IMR-90 (cell line): Measurements from ENCODE around the gene PKD1L1. TPM values are rescaled to one million over a fixed set of nuclear protein-coding genes. Genes with fewer than 3 reads are reported as not detected.

Experiments used
- ATAC-seq: fragments of 200-7000 bp; cut with Tn5 transposase; 2 replicates; pipeline ENCODE4 v1.9.1; 2020; ENCODE audit warnings: low read depth, mild to moderate bottlenecking, moderate library complexity
- BruUV-seq: library from RNA; stranded (reverse); fragments of 400-500 nt; replicated peaks from 2 replicates; lab custom pipeline; 2021; lab: Mats Ljungman, UMichigan
- CTCF ChIA-PET: fragments of 300-600 bp; formaldehyde crosslinking; extraction: SDS; loops from one replicate; lab custom pipeline; 2021; ENCODE audit warnings: antibody characterized with exemption; lab: Yijun Ruan, JAX
- POLR2A ChIA-PET: fragments of 300-600 bp; sonication (Branson Sonifier 250); formaldehyde crosslinking; loops from one replicate; lab custom pipeline; 2022; ENCODE audit warnings: antibody characterized with exemption; ENCODE audit not compliant: unreplicated experiment; lab: Charles Lee
- DNase-seq: peaks from one replicate; pipeline ENCODE4 v3.0.0; 2013
- H2AFZ ChIP-seq: replicated peaks from 2 replicates; pipeline ENCODE3; 2013; ENCODE audit warnings: low read length, mild to moderate bottlenecking; ENCODE audit not compliant: poor library complexity
- H2AK5ac ChIP-seq: 2 replicates; pipeline ENCODE4 v1.6.1; 2013; ENCODE audit warnings: low read depth, low read length, inconsistent platforms
- H2AK9ac ChIP-seq: replicated peaks from 2 replicates; pipeline ENCODE3; 2013; ENCODE audit warnings: mild to moderate bottlenecking, low read depth, low read length, moderate library complexity; ENCODE audit not compliant: poor library complexity
- H2BK120ac ChIP-seq: 2 replicates; pipeline ENCODE4 v1.6.1; 2013; ENCODE audit warnings: low read depth, low read length, inconsistent platforms
- H2BK15ac ChIP-seq: 3 replicates; pipeline ENCODE4 v1.6.1; 2013; ENCODE audit warnings: low read depth, low read length, inconsistent platforms
- H2BK20ac ChIP-seq: 2 replicates; pipeline ENCODE4 v1.6.1; 2013; ENCODE audit warnings: low read depth, mild to moderate bottlenecking, inconsistent platforms, low read length, moderate library complexity
- H2BK5ac ChIP-seq: 2 replicates; pipeline ENCODE4 v1.6.1; 2013; ENCODE audit warnings: mild to moderate bottlenecking, low read depth, low read length, inconsistent platforms; ENCODE audit not compliant: poor library complexity, severe bottlenecking
- H3K14ac ChIP-seq: replicated peaks from 2 replicates; pipeline ENCODE4 v1.6.1; 2013; ENCODE audit warnings: low read depth, low read length, inconsistent platforms
- H3K18ac ChIP-seq: 2 replicates; pipeline ENCODE4 v1.6.1; 2013; ENCODE audit warnings: low read depth, low read length, control low read depth
- H3K23ac ChIP-seq: 2 replicates; pipeline ENCODE4 v1.6.1; 2013; ENCODE audit warnings: low read depth, low read length, inconsistent platforms
- H3K27ac ChIP-seq: 2 replicates; pipeline ENCODE4 v1.5.1; 2013; ENCODE audit warnings: mild to moderate bottlenecking, control low read depth, low read length; ENCODE audit not compliant: insufficient read depth
- H3K27me3 ChIP-seq: 2 replicates; pipeline ENCODE4 v1.6.1; 2013; ENCODE audit warnings: low read length; ENCODE audit not compliant: control insufficient read depth, insufficient read depth
- H3K36me3 ChIP-seq: 2 replicates; pipeline ENCODE4 v1.6.1; 2013; ENCODE audit warnings: low read length, mixed read lengths; ENCODE audit not compliant: control insufficient read depth, insufficient read depth
- H3K4ac ChIP-seq: 2 replicates; pipeline ENCODE4 v1.6.1; 2013; ENCODE audit warnings: low read depth, low read length, inconsistent platforms
- H3K4me1 ChIP-seq: 2 replicates; pipeline ENCODE4 v1.6.1; 2013; ENCODE audit warnings: low read length, mixed read lengths; ENCODE audit not compliant: control insufficient read depth, insufficient read depth
- H3K4me2 ChIP-seq: 2 replicates; pipeline ENCODE4 v1.6.1; 2013; ENCODE audit warnings: low read depth, mild to moderate bottlenecking, control low read depth, low read length, moderate library complexity
- H3K4me3 ChIP-seq: 2 replicates; pipeline ENCODE4 v1.5.1; 2013; ENCODE audit warnings: low read depth, mild to moderate bottlenecking, control low read depth, low read length, moderate library complexity; ENCODE audit not compliant: insufficient read depth
- H3K56ac ChIP-seq: 2 replicates; pipeline ENCODE4 v1.6.1; 2013; ENCODE audit warnings: low read length, inconsistent platforms; ENCODE audit not compliant: insufficient read depth; ENCODE audit errors: extremely low read depth
- H3K79me1 ChIP-seq, 2 experiments: 2 replicates each; pipeline ENCODE4 v1.6.1; 2013; ENCODE audit warnings: low read length in 2 of 2, inconsistent platforms in 1 of 2, low read depth in 1 of 2
- H3K9ac ChIP-seq: 2 replicates; pipeline ENCODE4 v1.6.1; 2013; ENCODE audit warnings: low read depth, low read length, control low read depth
- H3K9me1 ChIP-seq: 2 replicates; pipeline ENCODE4 v1.6.1; 2013; ENCODE audit warnings: low read length, inconsistent platforms; ENCODE audit not compliant: insufficient read depth
- H3K9me3 ChIP-seq: 2 replicates; pipeline ENCODE4 v1.6.1; 2013; ENCODE audit warnings: low read length; ENCODE audit not compliant: control insufficient read depth, insufficient read depth
- H4K20me1 ChIP-seq: 2 replicates; pipeline ENCODE4 v1.6.1; 2013; ENCODE audit warnings: low read length, inconsistent platforms; ENCODE audit not compliant: insufficient read depth
- H4K5ac ChIP-seq: 2 replicates; pipeline ENCODE4 v1.6.1; 2013; ENCODE audit warnings: mild to moderate bottlenecking, low read depth, low read length, control low read depth
- H4K8ac ChIP-seq, 2 experiments: 2 replicates each; pipeline ENCODE4 v1.6.1; 2013; ENCODE audit warnings: low read depth in 2 of 2, low read length in 2 of 2, control low read depth in 1 of 2, inconsistent platforms in 1 of 2
- H4K91ac ChIP-seq: 2 replicates; pipeline ENCODE4 v1.6.1; 2013; ENCODE audit warnings: low read depth, low read length, inconsistent platforms; ENCODE audit not compliant: insufficient read depth
- BHLHE40 ChIP-seq: fragments of 150-350 bp; IDR thresholded peaks from 2 replicates; pipeline ENCODE4 v1.6.1; 2016; ENCODE audit warnings: mild to moderate bottlenecking, low read depth, low read length
- CEBPB ChIP-seq: IDR thresholded peaks from 2 replicates; pipeline ENCODE4 v1.6.1; 2012; ENCODE audit warnings: low read depth, low read length, improper control_type of control experiment
- CHD1 ChIP-seq: IDR thresholded peaks from 2 replicates; pipeline ENCODE4 v1.6.1; 2012; ENCODE audit warnings: low read depth, low read length, improper control_type of control experiment
- CTCF ChIP-seq: conservative IDR thresholded peaks from 2 replicates; pipeline ENCODE4 v1.5.1; 2012; ENCODE audit warnings: mild to moderate bottlenecking, low read depth, low read length, improper control_type of control experiment
- ELK1 ChIP-seq: fragments of 150-350 bp; IDR thresholded peaks from 2 replicates; pipeline ENCODE4 v1.6.1; 2016; ENCODE audit warnings: low read depth, mild to moderate bottlenecking, low read length, moderate library complexity, borderline replicate concordance
- FOS ChIP-seq: fragments of 150-350 bp; IDR thresholded peaks from 2 replicates; pipeline ENCODE4 v1.6.1; 2016; ENCODE audit warnings: low read depth, low read length
- MAFK ChIP-seq: IDR thresholded peaks from 2 replicates; pipeline ENCODE4 v1.6.1; 2012; ENCODE audit warnings: low read depth, low read length, improper control_type of control experiment
- MAZ ChIP-seq: IDR thresholded peaks from 2 replicates; pipeline ENCODE4 v1.6.1; 2012; ENCODE audit warnings: low read depth, mild to moderate bottlenecking, low read length, improper control_type of control experiment, moderate library complexity, borderline replicate concordance
- MXI1 ChIP-seq: IDR thresholded peaks from 2 replicates; pipeline ENCODE4 v1.6.1; 2012; ENCODE audit warnings: low read depth, mild to moderate bottlenecking, low read length, moderate library complexity, borderline replicate concordance
- NFE2L2 ChIP-seq: fragments of 150-350 bp; IDR thresholded peaks from 2 replicates; pipeline ENCODE4 v1.6.1; 2016; ENCODE audit warnings: low read depth, mild to moderate bottlenecking, low read length
- POLR2A ChIP-seq: IDR thresholded peaks from 2 replicates; pipeline ENCODE4 v1.6.1; 2012; ENCODE audit warnings: mild to moderate bottlenecking, low read depth, low read length
- RAD21 ChIP-seq: IDR thresholded peaks from 2 replicates; pipeline ENCODE4 v1.6.1; 2012; ENCODE audit warnings: low read length, improper control_type of control experiment
- RCOR1 ChIP-seq: IDR thresholded peaks from 2 replicates; pipeline ENCODE4 v1.6.1; 2012; ENCODE audit warnings: mild to moderate bottlenecking, low read length, improper control_type of control experiment; ENCODE audit not compliant: insufficient replicate concordance
- RFX5 ChIP-seq: IDR thresholded peaks from 2 replicates; pipeline ENCODE4 v1.8.0; 2012; ENCODE audit warnings: low read depth, mild to moderate bottlenecking, low read length, moderate library complexity
- SMC3 ChIP-seq: fragments of 150-350 bp; IDR thresholded peaks from 2 replicates; pipeline ENCODE4 v1.6.1; 2016; ENCODE audit warnings: low read depth, mild to moderate bottlenecking, antibody characterized with exemption, low read length, moderate library complexity
- USF2 ChIP-seq: fragments of 150-350 bp; IDR thresholded peaks from 2 replicates; pipeline ENCODE4 v1.6.1; 2017; ENCODE audit warnings: mild to moderate bottlenecking, antibody characterized with exemption, low read length, low read depth
- dilution Hi-C: fragments of 300-500 bp; cut with HindIII; formaldehyde crosslinking; loops from one replicate; pipeline ENCODE4 v1.14.3; 2018; ENCODE audit warnings: low sequenced_read_pairs; ENCODE audit not compliant: unreplicated experiment
- in situ Hi-C: fragments of 300-500 bp; cut with MboI; formaldehyde crosslinking; loops from 3 replicates; pipeline ENCODE4 v1.14.3; 2019; ENCODE audit warnings: low sequenced_read_pairs, inconsistent platforms, mixed read lengths
- intact Hi-C: fragments of 100-400 bp; cut with micrococcal nuclease; formaldehyde crosslinking; loops from 2 replicates; pipeline ENCODE4 v1.10.0; 2022
- polyA plus RNA-seq, 3 experiments: library from polyadenylated mRNA; depleted of rRNA; stranded (reverse); fragments of >200 nt; gene quantifications; 2 replicates each; pipeline ENCODE4 v1.2.3, GENCODE V29; 2012; ENCODE audit warnings: low replicate concordance in 1 of 3
- total RNA-seq: library from RNA; depleted of rRNA; stranded (reverse); fragments of >200 nt; gene quantifications from 2 replicates; pipeline ENCODE4 v1.2.3, GENCODE V29; 2012

Gene PKD1L1
- total and polyA plus RNA-seq, 2 of the 4 experiments (the other 2 are of a cell fraction): under 0.01 to 0.15 TPM

- no peak for ATAC-seq
- ChIA-PET POLR2A (no interaction called here), CTCF (no interaction called here)
These were observed 72.9 kb downstream of the PKD1L1 start for GRCh38 chr7:47875406-47875805.

More at GRCh38 chr7:47875406-47875805, 72.9 kb downstream of the PKD1L1 start:
- Histone ChIP-seq H4K91ac (no peak overlapping the region), H2BK20ac (no peak overlapping the region), H3K27me3 (peaks cover 9% of the 10 kb centered on the region), H3K36me3 (no peaks in the 10 kb centered on the region), H2AFZ (no peak overlapping the region), H3K23ac (no peak overlapping the region), H3K4ac (no peak overlapping the region), H4K5ac (no peak overlapping the region), H4K8ac (no peak overlapping the region), H2BK5ac (no peak overlapping the region), H3K18ac (no peak overlapping the region), H3K4me3 (no peak overlapping the region), H3K4me2 (no peak overlapping the region), H2BK15ac (no peak overlapping the region), H3K9me3 (no peaks in the 10 kb centered on the region), H4K20me1 (no peaks in the 10 kb centered on the region), H3K9me1 (no peaks in the 10 kb centered on the region), H3K4me1 (no peaks in the 10 kb centered on the region), H2BK120ac (no peak overlapping the region), H3K27ac (no peak overlapping the region), H3K14ac (no peak overlapping the region), H2AK9ac (no peak overlapping the region), H3K56ac (no peak overlapping the region), H2AK5ac (no peak overlapping the region), H3K79me1 (no peaks in the 10 kb centered on the region), H3K9ac (no peak overlapping the region)
- DNase-seq: no peak
- in situ Hi-C loops: no loop called here
- dilution Hi-C loops: no loop called here
- no TSS peak for BruUV-seq
- intact Hi-C loops: no loop called here
- TF ChIP-seq MAFK (no peak), CTCF (no peak), RFX5 (no peak), ELK1 (no peak), USF2 (no peak), NFE2L2 (no peak), POLR2A (no peak), BHLHE40 (no peak), MXI1 (no peak), CHD1 (no peak), SMC3 (no peak), MAZ (no peak), FOS (no peak), RAD21 (no peak), RCOR1 (no peak), CEBPB (no peak)
